CD1c-positive myeloid dendritic cell (primary cell): ENCODE measurements around the gene INAFM1.
"Not testable (repeated sequence)": the region's sequence is repeated elsewhere in the genome, so short reads cannot be mapped to it uniquely, and the experiment has no call there.

Experiments
- DNase-seq: peaks from one replicate; pipeline ENCODE4 v3.0.0-alpha.2; 2016; ENCODE audit errors: extremely low spot score

Gene INAFM1

GRCh38 chr19:47240996-47241918 lies 33.4 kb upstream of the INAFM1 start:
- DNase-seq = peak; percentile 81

DNA sequence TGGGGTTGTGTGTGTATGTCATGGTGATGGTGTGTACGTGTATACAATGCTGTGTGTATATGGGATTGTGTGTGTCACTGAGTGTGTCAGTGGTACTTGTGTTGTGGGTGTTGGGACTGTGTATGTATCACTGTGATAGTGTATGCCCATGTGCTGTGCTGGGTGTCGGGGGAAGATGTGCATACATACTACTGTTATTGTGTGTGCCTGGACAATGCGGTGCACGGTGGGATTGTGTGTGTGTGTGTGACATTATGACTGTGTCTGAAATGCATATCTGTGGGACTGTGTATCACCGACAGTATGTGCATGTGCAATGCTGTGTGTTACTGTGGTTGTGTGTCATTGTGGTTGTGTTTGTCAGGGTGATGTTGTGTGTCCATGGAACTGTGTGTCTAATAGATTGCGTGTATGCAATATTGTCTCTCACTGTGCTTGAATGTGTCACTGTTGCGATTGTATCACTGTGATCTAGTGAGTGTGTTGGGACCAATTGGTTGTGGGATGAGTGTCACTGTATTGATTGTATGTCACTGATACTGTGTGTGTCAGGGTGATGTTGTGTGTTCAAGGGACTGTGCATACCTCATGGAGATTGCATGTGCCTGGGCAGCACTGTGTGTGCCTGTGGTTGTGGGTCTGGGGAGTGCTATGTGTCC lies 32.6 kb upstream of the INAFM1 start:
- DNase-seq = no peak

DNA sequence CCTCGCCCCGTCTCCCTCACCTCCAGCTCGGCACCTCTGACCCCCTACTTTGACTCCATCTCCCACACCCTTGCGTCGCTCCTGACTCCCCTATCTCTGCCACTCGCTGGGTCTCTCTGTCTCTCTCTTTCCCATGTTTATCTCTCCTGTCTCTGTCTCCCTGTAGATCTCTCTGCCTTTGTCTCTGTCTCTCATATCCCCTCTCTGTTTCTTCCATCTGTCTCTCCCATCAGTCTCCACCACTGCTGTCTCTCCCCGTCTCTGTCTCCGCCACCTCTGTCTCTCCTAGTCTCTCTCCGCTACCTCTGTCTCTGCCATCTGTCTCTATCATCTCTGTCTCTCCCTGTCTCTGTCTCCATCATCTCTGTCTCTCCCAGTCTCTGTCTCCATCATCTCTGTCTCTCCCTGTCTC lies 31.3 kb upstream of the INAFM1 start:
- DNase-seq = no peak

GRCh38 chr19:47243776-47244547 lies 30.7 kb upstream of the INAFM1 start:
- peak; percentile 98 for DNase-seq

DNA sequence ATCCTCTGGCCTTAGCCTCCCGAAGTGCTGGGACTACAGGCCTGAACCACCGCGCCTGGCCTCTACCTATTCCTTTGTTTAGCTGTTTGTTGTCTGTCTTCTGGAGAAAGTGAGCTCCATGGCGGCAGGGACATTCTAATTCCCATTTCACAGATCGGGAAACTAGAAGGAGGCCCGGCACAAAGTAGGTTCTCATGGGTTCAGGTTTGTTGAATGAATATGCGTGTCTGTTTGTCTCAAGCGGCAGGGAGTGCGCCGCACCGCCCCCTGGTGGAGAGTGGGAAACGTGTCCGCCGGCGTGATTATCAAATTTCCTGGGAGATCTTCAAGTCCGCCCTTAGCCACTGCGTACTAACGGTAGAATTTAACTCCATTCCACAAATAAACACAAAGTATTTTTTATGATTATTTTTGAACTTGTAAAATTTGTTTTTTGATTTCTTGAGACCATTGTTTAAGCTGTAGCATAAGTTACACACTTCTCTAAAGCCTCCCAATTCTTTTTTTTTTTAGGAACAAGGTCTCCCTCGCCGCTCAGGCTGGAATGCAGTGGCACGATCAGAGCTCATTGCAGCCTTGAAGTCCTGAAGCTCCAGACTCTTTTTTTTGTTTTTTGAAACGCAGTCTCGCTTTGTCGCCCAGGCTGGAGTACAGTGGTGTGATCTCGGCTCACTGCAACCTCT lies 27.2 kb upstream of the INAFM1 start:
- DNase-seq = peak; percentile 89

DNA sequence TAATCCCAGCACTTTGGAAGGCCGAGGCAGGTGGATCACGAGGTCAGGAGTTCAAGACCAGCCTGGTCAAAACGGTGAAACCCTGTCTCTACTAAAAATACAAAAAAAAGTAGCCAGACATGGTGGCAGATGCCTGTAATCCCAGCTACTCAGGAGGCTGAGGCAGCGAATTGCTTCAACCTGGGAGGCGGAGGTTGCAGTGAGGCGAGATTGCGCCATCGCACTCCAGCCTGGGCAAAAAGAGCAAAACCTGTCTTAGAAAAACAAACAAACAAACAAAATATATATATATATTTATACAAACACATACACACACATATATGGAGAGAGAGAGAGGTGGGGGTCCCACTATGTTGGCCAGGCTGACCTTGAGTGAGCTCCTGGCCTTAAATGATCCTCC lies 21.7 kb upstream of the INAFM1 start:
- not testable (repeated sequence) for DNase-seq

- DNase-seq = no peak
Measured at GRCh38 chr19:47253467-47253881, 21.2 kb upstream of the INAFM1 start.

- no peak for DNase-seq
Measured at GRCh38 chr19:47253970-47254369, 20.7 kb upstream of the INAFM1 start.

- peak; percentile 95 for DNase-seq
Measured at GRCh38 chr19:47255879-47256692, 18.6 kb upstream of the INAFM1 start, which contains the start of gene CCDC9. CCDC9 (plus strand) TSS chr19:47256525; CDS start chr19:47258401, 1,876 bp downstream.

DNA sequence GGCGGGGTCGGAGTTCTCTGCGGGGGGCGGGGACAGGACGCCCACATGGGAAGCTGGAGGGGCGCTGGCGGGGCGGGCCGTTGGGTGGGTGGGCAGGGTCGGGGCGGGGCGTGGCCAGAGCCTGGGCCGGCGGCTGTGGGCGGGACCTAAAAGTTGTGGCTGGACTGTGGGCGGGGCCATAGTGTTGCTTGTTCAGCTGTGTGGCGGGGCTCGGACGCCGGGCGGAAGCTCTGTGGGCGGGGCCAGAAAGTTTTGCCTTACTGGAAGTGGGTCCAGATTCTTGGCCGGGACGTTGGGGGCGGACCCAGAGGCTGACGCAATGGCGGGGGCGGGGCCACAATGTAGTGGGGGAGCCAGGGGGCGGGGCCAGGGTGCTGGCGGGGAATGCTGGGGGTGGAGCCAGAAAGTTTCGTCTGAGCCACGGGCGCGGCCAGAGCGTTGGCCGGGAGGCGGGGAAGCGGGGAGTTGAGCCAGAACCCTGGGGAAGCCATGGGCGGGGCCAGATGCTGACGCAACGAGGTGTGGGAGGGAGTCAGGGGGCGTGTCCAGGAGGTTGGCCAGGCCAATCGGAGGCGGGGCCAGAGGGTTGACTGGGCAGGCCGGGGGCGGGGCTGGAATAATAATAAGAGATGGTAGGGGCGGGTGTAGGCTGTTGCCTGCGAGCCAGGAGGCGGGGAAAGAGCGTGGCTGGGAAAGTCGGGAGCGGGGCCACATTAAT lies 17.8 kb upstream of the INAFM1 start:
- DNase-seq = peak; percentile 100

GRCh38 chr19:47257411-47258169 lies 17.1 kb upstream of the INAFM1 start:
- no peak for DNase-seq

- DNase-seq = no peak
Measured at GRCh38 chr19:47258434-47258833, 16.3 kb upstream of the INAFM1 start.

- DNase-seq = no peak
Measured at GRCh38 chr19:47258895-47259555, 15.7 kb upstream of the INAFM1 start.

GRCh38 chr19:47260476-47260875 lies 14.2 kb upstream of the INAFM1 start:
- DNase-seq = no peak

DNA sequence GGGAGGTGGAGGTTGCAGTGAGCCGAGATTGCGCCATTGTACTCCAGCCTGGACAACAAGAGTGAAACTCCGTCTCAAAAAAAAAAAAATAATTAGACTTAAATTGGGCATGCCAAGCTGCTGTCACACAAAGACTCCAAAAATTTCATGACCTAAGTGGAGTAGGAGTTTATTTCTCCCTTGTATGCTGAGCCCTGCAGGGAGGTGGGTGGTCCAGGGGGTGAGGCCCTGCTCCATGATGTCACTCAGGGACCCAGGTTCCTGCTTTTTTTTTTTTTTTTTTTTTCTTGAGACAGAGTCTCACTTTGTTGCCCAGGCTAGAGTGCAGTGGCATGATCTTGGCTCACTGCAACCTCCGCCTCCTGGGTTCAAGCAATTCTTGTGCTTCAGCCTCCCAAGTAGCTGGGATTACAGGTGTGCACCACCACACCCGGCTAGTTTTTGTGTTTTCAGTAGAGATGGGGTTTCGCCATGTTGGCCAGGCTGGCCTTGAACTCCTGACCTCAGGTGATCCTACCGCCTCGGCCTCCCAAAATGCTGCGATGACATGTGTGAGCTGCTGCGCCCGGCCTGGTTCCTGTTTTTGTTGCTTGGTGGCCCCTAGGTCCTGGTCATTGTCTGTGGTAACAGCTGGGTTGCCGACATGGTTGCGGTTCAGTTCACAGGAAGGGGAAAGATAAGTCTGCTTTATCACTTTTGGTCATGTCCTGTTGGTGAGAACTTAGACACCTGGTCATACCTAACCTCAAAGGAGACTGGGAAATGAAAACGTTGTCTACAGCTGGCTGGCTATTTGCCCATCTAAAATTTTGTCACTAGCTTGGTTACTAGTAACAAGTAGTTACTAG lies 12.5 kb upstream of the INAFM1 start:
- DNase-seq = peak; percentile 33

DNA sequence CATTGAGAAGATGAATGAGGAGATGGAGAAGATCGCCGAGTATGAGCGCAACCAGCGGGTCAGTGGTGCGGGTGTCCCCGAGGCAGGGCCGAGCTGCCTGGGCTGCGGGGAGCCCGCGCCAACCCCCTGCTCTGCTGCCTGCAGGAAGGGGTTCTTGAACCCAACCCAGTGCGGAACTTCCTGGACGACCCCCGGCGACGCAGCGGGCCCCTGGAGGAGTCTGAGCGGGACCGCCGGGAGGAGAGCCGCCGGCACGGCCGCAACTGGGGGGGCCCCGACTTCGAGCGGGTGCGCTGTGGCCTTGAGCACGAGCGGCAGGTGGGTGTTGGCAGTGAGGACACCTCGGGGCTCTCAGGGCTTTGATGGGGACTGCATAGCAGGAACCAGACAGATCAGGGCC lies 10.1 kb upstream of the INAFM1 start:
- no peak for DNase-seq

DNA sequence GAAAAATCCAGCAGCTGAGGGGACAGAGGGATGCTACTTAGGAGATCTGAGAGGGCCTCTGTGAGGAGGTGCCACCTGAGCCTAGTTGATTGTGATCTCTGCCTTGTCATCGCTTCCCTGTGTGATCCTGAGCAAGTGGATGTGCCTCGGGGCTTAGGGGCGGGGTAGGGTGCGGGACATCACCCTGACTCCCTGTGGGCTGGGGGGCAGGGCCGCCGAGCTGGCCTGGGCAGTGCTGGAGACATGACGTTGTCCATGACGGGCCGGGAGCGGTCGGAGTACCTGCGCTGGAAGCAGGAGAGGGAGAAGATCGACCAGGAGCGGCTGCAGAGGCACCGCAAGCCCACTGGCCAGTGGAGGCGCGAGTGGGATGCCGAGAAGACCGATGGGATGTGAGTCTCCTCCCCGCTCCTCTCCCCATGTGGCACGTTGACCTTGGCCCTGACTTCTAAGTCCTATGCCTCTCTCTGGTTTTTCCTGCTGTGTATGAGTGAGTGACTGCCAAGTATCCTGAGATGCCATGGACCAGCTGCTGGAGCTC lies 8.2 kb upstream of the INAFM1 start:
- DNase-seq = no peak
